ENCODE results near the gene RFLNA.

The RFLNA gene

DNA sequence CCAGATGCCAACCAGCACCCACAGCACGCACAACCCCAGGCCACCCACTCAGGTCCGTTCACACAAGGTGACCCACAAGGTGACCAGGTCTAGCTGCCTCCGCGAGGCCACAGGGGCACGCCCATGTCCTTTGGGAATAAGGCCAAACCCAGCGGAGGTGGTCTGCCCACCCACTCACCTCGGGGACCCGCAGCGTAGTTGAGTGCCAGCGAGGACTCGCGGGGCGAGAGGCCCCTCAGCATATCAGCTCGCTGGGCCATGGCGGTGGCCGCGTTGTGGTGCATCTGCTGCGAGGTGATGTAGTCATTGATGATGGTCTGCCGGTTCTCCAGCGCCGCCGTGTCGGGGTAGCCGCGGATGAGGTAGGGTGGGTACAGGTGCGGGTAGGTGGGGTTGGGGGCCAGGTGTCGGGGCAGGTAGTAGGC, 46.8 kb downstream of the RFLNA start:
- no peak for DNase-seq (ENCODE audit: low read depth)
- no peak overlapping the region for H3K4me3 ChIP-seq (ENCODE audit: low read depth, low read length)
- TF ChIP-seq, protein P1, sequence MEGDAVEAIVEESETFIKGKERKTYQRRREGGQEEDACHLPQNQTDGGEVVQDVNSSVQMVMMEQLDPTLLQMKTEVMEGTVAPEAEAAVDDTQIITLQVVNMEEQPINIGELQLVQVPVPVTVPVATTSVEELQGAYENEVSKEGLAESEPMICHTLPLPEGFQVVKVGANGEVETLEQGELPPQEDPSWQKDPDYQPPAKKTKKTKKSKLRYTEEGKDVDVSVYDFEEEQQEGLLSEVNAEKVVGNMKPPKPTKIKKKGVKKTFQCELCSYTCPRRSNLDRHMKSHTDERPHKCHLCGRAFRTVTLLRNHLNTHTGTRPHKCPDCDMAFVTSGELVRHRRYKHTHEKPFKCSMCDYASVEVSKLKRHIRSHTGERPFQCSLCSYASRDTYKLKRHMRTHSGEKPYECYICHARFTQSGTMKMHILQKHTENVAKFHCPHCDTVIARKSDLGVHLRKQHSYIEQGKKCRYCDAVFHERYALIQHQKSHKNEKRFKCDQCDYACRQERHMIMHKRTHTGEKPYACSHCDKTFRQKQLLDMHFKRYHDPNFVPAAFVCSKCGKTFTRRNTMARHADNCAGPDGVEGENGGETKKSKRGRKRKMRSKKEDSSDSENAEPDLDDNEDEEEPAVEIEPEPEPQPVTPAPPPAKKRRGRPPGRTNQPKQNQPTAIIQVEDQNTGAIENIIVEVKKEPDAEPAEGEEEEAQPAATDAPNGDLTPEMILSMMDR (conservative IDR thresholded peaks at IDR 0.05; ENCODE audit: low read depth, low read length): no peak

DNA sequence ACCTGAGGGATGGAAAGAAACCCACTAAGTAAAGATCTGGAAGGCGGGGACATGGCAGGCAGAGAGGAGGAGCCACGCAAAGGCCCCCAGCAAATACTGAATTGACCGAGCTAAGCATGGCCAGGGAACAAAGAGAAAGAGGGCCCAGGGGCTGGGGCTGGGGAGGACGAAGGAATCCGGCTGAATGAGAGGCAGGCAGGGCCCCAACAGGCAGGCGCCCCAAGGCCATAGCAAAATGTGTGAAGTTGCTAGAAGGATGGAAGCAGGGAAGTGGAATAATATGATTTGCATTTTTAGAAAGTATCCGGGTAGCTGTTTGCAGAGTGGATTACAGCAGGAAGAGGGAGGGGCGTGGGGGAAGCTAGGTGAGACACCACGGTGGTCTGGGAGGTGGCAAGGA, 49.1 kb downstream of the RFLNA start:
- no peak for DNase-seq (ENCODE audit: low read depth)

DNA sequence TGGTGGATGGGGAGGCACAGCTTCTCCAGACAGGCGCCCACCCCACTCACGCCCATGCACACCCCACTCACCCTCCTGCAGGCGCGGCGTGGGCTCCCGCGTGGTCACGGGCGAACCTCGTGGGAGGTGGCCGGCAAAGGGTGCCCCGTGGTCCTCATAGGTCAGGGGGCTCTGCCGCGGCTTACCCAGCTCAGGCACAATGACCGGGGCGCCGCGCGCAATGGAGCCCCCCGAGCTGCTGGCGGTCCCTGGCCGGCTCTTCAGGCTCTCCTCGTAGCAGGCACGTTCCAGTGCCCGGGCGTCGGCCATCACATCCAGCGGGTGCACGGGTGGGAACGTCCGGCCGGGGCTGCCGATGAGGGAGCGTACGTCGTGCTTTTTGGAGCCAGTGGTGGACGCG, 49.6 kb downstream of the RFLNA start:
- TF ChIP-seq, protein P1 (conservative IDR thresholded peaks at IDR 0.05; ENCODE audit: low read depth, low read length): no peak
- H3K4me3 ChIP-seq (ENCODE audit: low read depth, low read length): no peak overlapping the region
- DNase-seq (ENCODE audit: low read depth): no peak

More for the DNA sequence above, 49.1 kb downstream of the RFLNA start:
- TF ChIP-seq, protein P1 (conservative IDR thresholded peaks at IDR 0.05; ENCODE audit: low read depth, low read length): no peak
- no peak overlapping the region for H3K4me3 ChIP-seq (ENCODE audit: low read depth, low read length)

DNA sequence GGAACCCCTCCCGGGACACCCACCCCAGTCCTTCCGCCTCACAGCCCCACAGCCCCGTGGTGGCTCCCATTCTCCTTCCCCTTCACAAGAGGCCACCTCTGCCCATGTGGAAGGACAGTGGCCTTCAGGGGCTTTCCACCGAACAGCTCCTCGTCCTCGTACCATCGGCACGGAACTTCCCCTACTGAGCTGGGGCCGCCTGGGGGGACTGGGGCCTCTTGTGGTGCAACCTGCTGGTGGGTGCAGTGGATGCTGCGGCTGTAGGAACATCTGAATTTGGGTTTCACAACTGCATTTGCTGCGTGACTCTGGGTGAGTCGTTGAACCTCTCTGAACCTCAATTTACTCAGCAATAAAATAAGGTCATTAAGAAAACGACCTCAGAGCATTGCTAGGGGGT, 50.9 kb downstream of the RFLNA start:
- TF ChIP-seq, protein P1 (conservative IDR thresholded peaks at IDR 0.05; ENCODE audit: low read depth, low read length): no peak
- DNase-seq (ENCODE audit: low read depth): peak; percentile 39
- no peak overlapping the region for H3K4me3 ChIP-seq (ENCODE audit: low read depth, low read length)

DNA sequence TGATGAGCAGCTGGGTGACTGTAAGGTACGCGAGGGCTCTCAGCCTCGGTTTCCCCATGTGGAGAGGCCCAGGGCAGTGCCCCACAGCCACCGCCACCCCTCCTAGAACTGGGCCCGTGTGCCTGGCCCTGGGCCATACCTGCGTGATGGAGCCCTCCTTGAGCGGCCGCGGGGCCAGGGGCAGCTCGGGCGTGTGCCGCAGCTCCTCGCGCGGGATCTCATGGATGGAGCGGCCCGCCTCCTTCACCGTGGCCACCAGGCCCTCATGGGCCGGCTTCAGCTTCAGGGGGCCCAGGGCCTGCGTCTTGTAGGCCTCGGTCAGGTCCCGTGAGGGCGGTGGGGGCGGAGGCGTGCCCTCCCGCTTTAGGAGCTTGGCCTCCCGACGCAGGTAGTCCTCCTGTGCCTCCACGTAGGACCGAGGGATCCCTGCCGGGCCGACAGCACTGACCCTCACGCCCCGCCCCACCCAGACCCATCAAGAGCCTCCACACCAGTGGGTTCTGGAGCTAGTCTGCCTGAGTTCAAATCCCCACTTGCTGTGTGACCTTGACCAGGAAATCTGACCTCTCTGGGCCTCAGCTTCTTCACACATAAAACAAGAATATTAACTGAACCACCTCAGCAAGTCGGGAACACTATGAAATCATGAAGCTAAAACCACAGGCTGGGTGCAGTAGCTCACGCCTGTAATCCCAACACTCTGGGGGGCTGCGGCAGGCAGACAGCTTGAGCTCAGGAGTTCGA, 51.7 kb downstream of the RFLNA start:
- no peak for DNase-seq (ENCODE audit: low read depth)
- TF ChIP-seq, protein P1 (conservative IDR thresholded peaks at IDR 0.05; ENCODE audit: low read depth, low read length): no peak
- no peak overlapping the region for H3K4me3 ChIP-seq (ENCODE audit: low read depth, low read length)

DNA sequence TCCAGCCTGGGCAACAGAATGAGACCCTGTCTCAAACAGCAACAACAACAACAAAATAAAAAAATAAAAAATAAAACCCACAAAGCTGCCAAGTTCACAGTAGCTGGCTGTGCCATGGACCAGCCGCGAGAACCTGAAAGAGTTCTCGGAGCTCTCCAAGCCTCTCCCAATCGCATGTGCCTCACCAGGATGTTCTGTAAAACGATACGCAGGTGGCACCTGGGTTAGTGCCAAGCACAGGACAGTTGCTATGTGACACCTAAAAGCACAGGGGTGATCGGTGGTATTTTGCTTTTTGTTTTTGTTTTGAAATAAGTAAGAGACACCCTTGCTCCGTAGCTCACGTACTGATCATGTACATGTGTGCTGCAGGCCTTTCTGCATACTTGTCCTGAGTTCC, 52.4 kb downstream of the RFLNA start:
- DNase-seq (ENCODE audit: low read depth): no peak
- TF ChIP-seq, protein P1 (conservative IDR thresholded peaks at IDR 0.05; ENCODE audit: low read depth, low read length): no peak
- no peak overlapping the region for H3K4me3 ChIP-seq (ENCODE audit: low read depth, low read length)

Data from choroid plexus epithelial cell (primary cell).